Hepatocyte (in vitro differentiated cells): ENCODE measurements around the gene PLOD1.

ENCODE experiments used
- CTCF ChIP-seq: fragments of 200-600 bp; sonication (generic); IDR thresholded peaks from 2 replicates; pipeline ENCODE4 v1.5.1; 2016; ENCODE audit warnings: antibody characterized with exemption, mild to moderate bottlenecking; ENCODE audit not compliant: poor library complexity
- EZH2phosphoT487 ChIP-seq: fragments of 200-600 bp; sonication (generic); IDR thresholded peaks from one replicate; pipeline ENCODE4 v1.6.1; 2018; ENCODE audit warnings: antibody characterized with exemption, mild to moderate bottlenecking, low read depth, moderate library complexity; ENCODE audit not compliant: unreplicated experiment, severe bottlenecking

- TF ChIP-seq CTCF (no peak), EZH2phosphoT487 (no peak)
Measured at GRCh38 chr1:11948822-11949458, 14.4 kb downstream of the PLOD1 start.
